Activated T-cell treated with anti-CD3 and anti-CD28 coated beads for 24 hours (primary cell): Measurements from ENCODE around the gene RNPEP.
"Not testable (repeated sequence)": the region's sequence is repeated elsewhere in the genome, so short reads cannot be mapped to it uniquely, and the experiment has no call there.

Experiments used
- DNase-seq: peaks from one replicate; pipeline ENCODE4 v3.0.0-alpha.2; 2020; ENCODE audit warnings: low read depth

RNPEP gene

DNA sequence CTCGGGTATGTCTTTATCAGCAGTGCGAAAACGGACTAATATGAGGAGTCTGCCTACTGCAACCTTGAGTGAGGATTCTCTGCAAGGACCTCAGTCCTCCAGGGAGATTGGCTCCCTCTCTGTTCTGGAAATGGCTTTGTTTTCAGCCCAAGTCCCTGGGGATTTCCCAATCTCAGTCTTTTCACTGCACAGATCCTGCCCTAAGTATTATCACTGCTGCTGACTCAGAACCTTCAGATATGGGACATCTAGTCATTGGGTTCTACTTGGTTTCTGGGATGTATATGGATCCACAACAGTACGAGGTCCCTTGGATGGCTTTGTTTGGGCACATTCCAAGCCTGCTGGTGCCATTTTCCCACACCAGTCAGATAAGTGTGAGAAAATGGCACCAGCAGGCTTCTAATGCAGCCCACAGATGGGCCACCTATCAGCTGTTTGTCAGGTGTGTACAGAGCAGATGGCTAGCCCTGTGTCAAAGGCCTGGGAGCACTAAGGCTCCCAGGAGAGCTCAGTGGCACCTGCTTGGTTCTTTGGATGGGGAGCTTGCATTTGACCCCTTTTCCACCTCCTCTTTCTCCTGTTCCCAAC lies 55.4 kb downstream of the RNPEP start:
- no peak for DNase-seq

DNA sequence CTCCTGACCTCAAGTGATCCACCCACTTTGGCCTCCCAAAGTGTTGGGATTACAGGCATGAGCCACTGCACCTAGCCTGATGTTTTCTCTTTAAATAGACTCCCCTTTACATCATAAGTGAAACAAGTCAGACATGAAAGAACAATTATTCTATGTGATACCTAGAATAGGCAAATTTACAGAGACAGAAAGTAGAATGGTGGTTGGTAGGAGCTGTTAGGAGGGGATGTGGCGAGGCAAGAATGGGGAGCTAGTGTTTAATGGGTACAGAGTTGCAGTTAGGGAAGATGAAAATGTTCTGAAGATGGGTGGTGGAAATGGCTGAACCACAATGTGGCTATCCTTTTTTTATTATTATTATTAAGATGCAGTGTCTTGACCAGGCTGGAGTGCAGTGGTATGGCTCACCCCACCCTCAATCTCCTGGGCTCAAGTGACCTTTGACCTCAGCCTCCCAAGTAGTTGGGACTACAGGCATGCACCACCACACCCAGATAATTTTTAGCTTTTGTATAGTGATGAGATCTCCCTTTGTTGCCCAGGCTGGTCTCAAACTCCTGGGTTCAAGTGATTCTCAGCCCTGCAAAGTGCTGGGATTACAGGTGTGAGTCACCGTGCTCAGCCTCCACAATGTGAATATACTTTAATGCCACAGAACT lies 56.4 kb downstream of the RNPEP start:
- DNase-seq = no peak

DNA sequence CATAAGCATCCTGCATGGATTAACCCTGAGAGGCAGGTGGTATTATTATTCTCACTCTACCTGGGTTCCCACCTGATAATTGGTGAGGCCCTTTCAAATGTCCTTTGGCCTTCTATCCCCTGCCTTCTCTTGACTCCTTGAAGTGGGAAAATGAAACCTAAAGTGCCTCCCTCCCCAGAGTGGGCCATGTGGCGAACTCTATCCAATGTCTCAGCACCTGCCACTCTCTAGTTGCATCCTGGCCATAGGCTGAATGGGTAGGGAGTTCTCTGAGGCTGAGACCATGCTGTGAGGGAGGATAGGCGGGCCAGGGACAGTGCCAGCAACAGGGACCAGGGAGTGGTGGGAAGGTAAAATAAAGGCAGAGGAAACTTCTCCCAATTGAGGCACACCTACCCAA lies 63.3 kb downstream of the RNPEP start:
- no peak for DNase-seq

GRCh38 chr1:202046227-202046626 lies 63.8 kb downstream of the RNPEP start:
- no peak for DNase-seq

GRCh38 chr1:202046748-202047708 lies 64.6 kb downstream of the RNPEP start:
- DNase-seq = no peak

DNA sequence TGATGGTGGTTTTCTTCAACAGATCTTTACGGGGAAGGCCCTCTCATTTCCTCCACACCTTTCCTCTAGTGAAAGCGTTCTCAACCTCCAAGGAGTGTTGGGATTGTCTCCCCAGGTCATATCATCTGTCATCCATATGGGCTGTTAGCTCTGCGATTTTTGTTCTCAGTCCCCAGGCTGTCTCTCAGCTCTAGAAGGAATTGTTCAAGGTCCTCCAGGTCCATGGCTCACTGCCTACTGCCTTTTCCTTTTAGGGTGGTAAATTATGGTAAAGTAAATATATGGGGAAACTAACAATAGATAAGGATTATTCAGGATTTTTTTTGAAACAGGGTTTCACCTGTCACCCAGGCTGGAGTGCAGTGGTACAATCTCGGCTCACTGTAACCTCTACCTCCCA lies 65.5 kb downstream of the RNPEP start:
- DNase-seq = no peak

GRCh38 chr1:202049129-202049528 lies 66.7 kb downstream of the RNPEP start:
- no peak for DNase-seq

DNA sequence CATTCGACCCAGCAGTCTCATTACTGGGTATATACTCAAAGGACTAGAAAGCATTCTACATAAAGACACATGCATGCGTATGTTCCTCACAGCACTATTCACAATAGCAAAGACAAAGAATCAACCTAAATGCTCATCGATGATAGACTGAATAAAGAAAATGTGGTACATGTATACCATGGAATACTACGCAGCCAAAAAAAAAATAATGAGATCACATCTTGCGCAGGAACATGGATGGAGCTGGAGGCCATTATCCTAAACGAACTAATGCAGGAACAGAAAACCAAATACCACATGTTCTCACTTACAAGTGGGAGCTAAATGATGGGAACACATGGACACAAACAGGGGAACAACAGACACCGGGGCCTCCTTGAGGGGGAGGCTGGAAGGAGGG lies 71.6 kb downstream of the RNPEP start:
- DNase-seq = no peak

DNA sequence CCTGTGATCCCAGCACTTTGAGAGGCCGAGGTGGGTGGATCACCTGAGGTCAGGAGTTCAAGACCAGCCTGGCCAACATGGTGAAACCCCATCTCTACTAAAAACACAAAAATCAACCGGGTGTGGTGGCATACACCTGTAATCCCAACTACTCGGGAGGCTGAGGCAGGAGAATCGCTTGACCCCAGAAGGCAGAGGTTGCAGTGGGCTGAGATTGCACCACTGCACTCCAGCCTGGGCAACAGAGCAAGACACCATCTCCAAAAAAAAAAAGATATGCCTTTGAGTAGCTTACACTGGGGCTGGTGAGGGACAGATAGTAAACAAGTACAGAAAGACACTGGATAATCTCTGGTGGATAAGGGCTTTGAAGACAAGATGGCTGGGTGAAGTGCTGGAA lies 72.2 kb downstream of the RNPEP start:
- DNase-seq = not testable (repeated sequence)
